ENCODE data around the gene MRGPRX2. TPM values are rescaled to one million over a fixed set of nuclear protein-coding genes. Genes with fewer than 3 reads are reported as not detected.

Gene MRGPRX2
- total RNA-seq, 2 donors from 2014 or later = not detected

DNA sequence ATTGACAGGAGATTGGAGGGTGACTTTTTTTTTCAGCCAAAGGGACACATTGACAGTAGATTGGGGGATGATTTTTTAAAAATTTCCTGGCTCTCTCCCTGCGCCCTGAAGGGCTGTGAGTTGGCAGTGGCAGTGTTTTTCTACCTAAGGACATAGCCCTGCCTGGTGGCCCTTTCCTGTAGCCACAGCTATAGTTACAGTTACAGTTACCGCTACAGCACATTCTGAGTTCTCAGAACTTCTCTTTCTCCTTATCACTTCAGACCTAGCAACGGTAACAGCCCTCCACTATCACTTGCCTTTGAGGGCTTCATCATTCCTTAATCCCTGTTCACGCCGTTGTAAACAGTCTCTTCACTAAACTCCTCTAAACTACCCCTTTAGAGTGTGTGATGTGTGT lies 684 bp downstream of the MRGPRX2 start:
- Mint-ChIP-seq H3K4me3 (no peak overlapping the region), H3K36me3 (ENCODE audit: low read depth) (no peaks in the 10 kb centered on the region), H3K27ac (peak overlapping the region; percentile 57), H3K27me3 (no peaks in the 10 kb centered on the region), H3K4me1 (peaks cover 20% of the 10 kb centered on the region)
- DNase-seq = no peak
- ATAC-seq = no peak
- no peaks in the 10 kb centered on the region for H3K9me3 ChIP-seq (ENCODE audit: control insufficient read depth, low read length, poor library complexity, severe bottlenecking)

DNA sequence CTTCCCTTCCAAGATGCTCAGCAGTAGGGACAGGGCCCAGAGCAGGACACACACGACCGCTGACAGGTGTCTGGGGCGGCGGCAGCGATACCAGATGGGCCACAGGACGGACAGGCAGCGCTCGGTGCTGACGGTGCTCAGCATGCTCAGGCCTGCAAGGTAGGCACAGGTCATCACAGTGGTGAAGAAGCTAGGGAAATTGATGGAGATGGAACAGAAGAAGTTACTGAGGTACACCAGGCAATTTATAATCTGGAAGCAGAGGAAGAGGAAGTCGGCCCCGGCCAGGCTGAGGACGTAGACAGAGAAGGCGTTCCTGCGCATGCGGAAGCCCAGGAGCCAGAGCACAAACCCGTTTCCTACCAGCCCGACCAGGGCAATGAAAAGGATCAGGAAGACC lies 4.6 kb downstream of the MRGPRX2 start:
- no peaks in the 10 kb centered on the region for H3K27me3 Mint-ChIP-seq
- ATAC-seq = no peak
- no peak overlapping the region for H3K27ac Mint-ChIP-seq
- no peak for DNase-seq
- no peak overlapping the region for H3K4me3 Mint-ChIP-seq
- no peaks in the 10 kb centered on the region for H3K9me3 ChIP-seq (ENCODE audit: control insufficient read depth, low read length, poor library complexity, severe bottlenecking)
- H3K4me1 Mint-ChIP-seq = peaks cover 13% of the 10 kb centered on the region
- no peaks in the 10 kb centered on the region for H3K36me3 Mint-ChIP-seq (ENCODE audit: low read depth)

DNA sequence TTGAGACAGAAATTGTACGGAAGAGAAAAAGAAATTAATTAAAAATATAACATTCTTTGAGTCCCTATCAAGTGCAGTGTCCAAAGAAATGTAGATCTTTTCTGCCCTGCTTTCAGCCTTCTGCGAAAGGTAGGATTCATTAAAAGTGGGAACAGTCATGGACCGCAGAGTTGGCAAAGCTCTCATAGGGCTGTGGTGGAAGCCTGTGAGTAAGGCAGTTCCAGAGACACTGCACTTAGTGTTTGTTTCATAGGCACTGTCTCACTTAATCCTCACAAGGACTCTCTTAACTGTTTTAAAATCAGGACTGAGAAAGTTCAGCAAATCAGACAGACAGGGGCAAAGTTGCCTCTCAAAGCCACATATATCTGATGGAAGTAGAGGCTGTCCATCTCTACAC lies 5.5 kb downstream of the MRGPRX2 start:
- H3K4me3 Mint-ChIP-seq = no peak overlapping the region
- no peaks in the 10 kb centered on the region for H3K27me3 Mint-ChIP-seq
- H3K36me3 Mint-ChIP-seq (ENCODE audit: low read depth) = no peaks in the 10 kb centered on the region
- peaks cover 4% of the 10 kb centered on the region for H3K4me1 Mint-ChIP-seq
- ATAC-seq (no peak), DNase-seq (no peak)
- no peak overlapping the region for H3K27ac Mint-ChIP-seq
- no peaks in the 10 kb centered on the region for H3K9me3 ChIP-seq (ENCODE audit: control insufficient read depth, low read length, poor library complexity, severe bottlenecking)

DNA sequence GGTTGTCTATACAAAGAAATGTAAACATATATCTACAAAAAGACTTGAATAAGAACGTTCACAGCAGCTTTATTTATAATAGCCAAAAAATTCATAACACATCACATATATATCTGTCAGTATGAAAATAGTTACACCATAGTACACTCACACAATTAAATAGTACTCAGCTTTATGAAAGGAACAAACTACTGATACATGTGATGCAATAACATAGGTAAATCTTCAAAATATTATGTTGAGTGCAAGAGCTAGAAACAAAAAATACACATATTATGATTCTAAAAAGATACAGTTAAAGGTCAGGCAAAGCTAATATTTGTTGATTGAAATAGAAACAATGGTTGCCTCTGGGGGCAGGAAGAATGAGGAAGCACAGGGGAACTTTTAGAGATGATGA lies 6.6 kb downstream of the MRGPRX2 start:
- DNase-seq (no peak), ATAC-seq (no peak)
- H3K27me3 Mint-ChIP-seq = no peaks in the 10 kb centered on the region
- no peak overlapping the region for H3K27ac Mint-ChIP-seq
- no peaks in the 10 kb centered on the region for H3K9me3 ChIP-seq (ENCODE audit: control insufficient read depth, low read length, poor library complexity, severe bottlenecking)
- no peaks in the 10 kb centered on the region for H3K4me1 Mint-ChIP-seq
- no peak overlapping the region for H3K4me3 Mint-ChIP-seq
- no peaks in the 10 kb centered on the region for H3K36me3 Mint-ChIP-seq (ENCODE audit: low read depth)

DNA sequence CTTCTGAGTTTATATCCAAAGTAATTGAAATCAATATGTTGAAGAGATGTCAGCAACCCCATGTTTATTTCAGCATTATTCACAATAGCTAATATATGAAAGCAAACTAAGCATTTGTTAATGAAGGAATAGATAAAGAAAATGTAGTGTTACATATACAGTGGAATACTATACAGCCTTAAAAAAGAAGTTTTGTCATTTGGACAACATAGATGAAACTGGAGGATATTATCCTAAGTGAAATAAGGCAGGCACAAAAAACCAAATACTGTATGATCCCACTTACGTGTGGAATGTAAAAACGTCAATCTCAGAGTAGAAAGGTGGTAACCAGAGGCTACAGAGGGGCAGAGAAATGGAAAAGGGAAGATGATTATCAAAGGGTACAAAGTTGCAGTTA lies 10.2 kb downstream of the MRGPRX2 start:
- DNase-seq (no peak), ATAC-seq (no peak)
- H3K4me1 Mint-ChIP-seq = no peaks in the 10 kb centered on the region
- H3K4me3 Mint-ChIP-seq = no peak overlapping the region
- no peaks in the 10 kb centered on the region for H3K9me3 ChIP-seq (ENCODE audit: control insufficient read depth, low read length, poor library complexity, severe bottlenecking)
- peaks cover 8% of the 10 kb centered on the region for H3K27me3 Mint-ChIP-seq
- H3K36me3 Mint-ChIP-seq (ENCODE audit: low read depth) = no peaks in the 10 kb centered on the region
- H3K27ac Mint-ChIP-seq = no peak overlapping the region

DNA sequence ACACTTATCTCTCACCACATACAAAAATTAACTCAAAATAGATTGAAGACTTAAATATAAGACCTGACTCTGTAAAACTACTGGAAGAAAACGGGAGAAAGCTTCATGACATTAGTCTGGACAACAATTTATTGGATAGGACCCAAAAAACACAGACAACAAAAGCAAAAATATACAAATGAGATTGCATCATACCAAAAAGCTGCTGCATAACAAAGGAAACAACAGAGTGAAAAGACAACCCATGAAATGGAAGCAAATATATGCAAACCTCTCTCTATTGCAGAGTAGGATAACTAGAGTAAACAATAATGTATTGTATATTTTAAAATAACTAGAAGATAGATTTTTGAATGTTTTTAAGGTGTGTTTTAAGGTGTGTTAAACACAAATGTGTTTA lies 11.2 kb downstream of the MRGPRX2 start:
- Mint-ChIP-seq H3K4me1 (no peaks in the 10 kb centered on the region), H3K36me3 (ENCODE audit: low read depth) (peaks cover 2% of the 10 kb centered on the region), H3K4me3 (no peak overlapping the region), H3K27me3 (peaks cover 8% of the 10 kb centered on the region), H3K27ac (no peak overlapping the region)
- DNase-seq (no peak), ATAC-seq (no peak)
- H3K9me3 ChIP-seq (ENCODE audit: control insufficient read depth, low read length, poor library complexity, severe bottlenecking) = no peaks in the 10 kb centered on the region

DNA sequence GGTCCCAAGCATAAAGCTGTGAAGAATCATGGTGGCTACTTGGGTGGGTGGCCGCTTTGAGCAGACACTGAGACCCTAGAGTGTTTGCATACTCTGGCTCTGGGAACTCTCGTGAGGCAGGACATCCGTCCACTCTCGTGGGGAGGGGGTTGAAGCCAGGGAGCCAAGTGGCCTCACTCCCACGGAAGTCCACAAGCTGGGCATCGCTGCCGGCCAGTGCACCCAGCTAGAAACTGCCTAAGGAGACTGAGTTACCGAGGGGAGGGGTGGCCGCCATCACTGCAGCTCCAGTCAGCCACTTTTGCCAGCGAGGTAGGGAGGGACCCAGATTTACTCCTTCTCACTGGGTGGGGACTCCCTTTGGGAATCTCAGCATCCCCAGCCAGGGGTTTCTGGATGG lies 20.5 kb downstream of the MRGPRX2 start:
- ATAC-seq (no peak), DNase-seq (no peak)
- no peaks in the 10 kb centered on the region for H3K9me3 ChIP-seq (ENCODE audit: control insufficient read depth, low read length, poor library complexity, severe bottlenecking)
- no peaks in the 10 kb centered on the region for H3K4me1 Mint-ChIP-seq
- H3K27ac Mint-ChIP-seq = no peak overlapping the region
- H3K36me3 Mint-ChIP-seq (ENCODE audit: low read depth) = peaks cover 4% of the 10 kb centered on the region
- H3K4me3 Mint-ChIP-seq = no peak overlapping the region
- H3K27me3 Mint-ChIP-seq = peaks cover 14% of the 10 kb centered on the region

DNA sequence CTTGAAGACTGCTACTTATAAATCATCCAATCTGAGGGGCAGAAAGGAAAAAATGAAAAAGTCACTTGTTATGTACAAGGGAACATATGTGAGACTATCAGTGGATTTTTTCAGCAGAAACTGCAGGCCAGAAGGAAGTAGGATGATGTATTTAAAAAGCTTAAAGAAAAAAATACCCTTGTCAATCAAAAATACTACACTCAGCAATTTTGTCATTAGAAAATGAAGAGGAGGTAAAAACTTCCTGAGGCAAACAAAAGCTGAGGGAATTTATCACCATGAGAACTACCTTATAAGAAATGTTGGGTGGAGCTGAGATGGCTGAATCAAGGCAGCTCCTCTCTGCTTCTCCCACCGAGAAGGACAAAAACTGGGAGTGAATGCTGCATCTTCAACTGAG lies 21.1 kb downstream of the MRGPRX2 start:
- Mint-ChIP-seq H3K27me3 (peaks cover 14% of the 10 kb centered on the region), H3K36me3 (ENCODE audit: low read depth) (peaks cover 2% of the 10 kb centered on the region), H3K4me3 (no peak overlapping the region), H3K4me1 (no peaks in the 10 kb centered on the region), H3K27ac (no peak overlapping the region)
- ATAC-seq (no peak), DNase-seq (no peak)
- H3K9me3 ChIP-seq (ENCODE audit: control insufficient read depth, low read length, poor library complexity, severe bottlenecking) = no peaks in the 10 kb centered on the region

DNA sequence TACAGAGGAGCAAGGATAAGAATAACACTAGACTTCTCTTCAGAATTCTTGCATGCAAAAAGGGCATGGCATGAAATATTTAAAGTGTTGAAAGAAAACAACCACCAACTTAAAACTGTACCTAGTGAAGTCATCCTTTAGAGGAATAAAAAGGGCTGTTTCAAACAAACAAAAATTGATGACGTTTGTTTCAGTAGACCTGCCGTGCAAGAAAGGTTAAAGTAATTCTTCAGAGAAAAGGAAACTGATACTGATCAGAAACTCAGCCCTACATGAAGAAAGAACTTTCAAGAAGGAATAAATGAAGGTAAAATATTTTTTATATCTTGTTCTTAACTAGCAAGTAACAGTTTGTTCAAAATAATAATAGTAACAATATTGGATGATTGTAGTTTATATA lies 27.5 kb downstream of the MRGPRX2 start:
- DNase-seq (no peak), ATAC-seq (no peak)
- no peaks in the 10 kb centered on the region for H3K9me3 ChIP-seq (ENCODE audit: control insufficient read depth, low read length, poor library complexity, severe bottlenecking)
- H3K27ac Mint-ChIP-seq = no peak overlapping the region
- no peaks in the 10 kb centered on the region for H3K36me3 Mint-ChIP-seq (ENCODE audit: low read depth)
- H3K4me3 Mint-ChIP-seq = no peak overlapping the region
- H3K4me1 Mint-ChIP-seq = no peaks in the 10 kb centered on the region
- H3K27me3 Mint-ChIP-seq = peaks cover 37% of the 10 kb centered on the region

DNA sequence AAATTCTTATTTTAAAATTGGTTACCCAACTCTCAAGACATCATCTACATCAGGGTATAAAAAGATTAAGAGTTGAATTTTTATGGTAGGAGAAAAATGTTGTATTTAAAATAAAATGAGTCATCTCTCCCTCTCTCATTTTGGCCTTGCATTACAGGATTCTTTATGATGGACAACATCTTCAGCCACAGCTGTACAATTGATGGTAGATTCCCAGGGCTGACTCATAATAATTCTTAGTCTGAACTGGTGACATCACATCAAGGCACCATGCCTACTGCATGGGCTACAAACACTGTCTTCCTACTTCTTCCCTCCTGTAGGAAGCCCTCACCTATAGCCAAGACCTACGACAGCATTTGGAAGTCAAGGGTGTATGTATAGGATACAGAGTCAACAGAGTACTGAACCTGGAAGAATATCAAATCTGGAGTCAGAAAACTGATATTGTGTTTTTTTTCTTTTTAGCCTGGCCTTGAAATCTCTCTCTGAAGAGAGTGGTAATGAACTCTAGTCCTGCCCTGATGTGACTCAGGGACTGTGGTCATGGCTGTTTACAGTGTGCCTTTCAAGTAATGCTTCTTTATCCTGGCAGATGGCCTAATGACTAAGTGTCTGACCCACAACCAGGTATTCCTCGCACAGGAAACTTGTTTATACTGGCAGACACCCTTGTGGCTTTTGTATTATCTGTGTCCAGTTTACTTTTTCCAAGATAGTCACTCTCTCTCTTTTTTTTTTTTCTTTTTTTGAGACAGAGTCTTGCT lies 32.5 kb downstream of the MRGPRX2 start:
- Mint-ChIP-seq H3K4me3 (no peak overlapping the region), H3K27me3 (peaks cover 59% of the 10 kb centered on the region), H3K36me3 (ENCODE audit: low read depth) (no peaks in the 10 kb centered on the region), H3K27ac (no peak overlapping the region), H3K4me1 (no peaks in the 10 kb centered on the region)
- no peaks in the 10 kb centered on the region for H3K9me3 ChIP-seq (ENCODE audit: control insufficient read depth, low read length, poor library complexity, severe bottlenecking)
- no peak for ATAC-seq
- DNase-seq = no peak

DNA sequence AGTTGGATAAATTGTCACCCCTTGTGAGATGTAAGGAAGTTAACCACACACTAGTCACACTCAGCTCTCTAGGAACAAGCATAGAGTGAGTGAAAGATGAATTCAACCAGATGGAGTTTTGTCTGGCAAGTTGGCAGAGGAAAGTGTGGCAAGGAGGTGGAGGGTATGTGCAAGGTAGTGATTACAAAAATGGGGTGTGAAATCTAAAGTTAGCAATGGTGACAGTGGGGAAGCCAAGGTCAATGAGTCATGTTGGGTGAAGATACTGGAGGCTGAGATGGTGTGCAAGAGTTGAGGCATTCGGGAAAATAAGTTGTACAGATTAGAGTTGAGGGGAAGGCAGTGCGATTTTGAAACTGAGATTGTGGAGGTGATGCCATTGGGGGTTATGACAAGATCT lies 33.7 kb downstream of the MRGPRX2 start:
- no peaks in the 10 kb centered on the region for H3K4me1 Mint-ChIP-seq
- H3K36me3 Mint-ChIP-seq (ENCODE audit: low read depth) = no peaks in the 10 kb centered on the region
- ATAC-seq (no peak), DNase-seq (no peak)
- no peaks in the 10 kb centered on the region for H3K9me3 ChIP-seq (ENCODE audit: control insufficient read depth, low read length, poor library complexity, severe bottlenecking)
- H3K27me3 Mint-ChIP-seq = peaks cover 67% of the 10 kb centered on the region
- no peak overlapping the region for H3K4me3 Mint-ChIP-seq
- no peak overlapping the region for H3K27ac Mint-ChIP-seq

DNA sequence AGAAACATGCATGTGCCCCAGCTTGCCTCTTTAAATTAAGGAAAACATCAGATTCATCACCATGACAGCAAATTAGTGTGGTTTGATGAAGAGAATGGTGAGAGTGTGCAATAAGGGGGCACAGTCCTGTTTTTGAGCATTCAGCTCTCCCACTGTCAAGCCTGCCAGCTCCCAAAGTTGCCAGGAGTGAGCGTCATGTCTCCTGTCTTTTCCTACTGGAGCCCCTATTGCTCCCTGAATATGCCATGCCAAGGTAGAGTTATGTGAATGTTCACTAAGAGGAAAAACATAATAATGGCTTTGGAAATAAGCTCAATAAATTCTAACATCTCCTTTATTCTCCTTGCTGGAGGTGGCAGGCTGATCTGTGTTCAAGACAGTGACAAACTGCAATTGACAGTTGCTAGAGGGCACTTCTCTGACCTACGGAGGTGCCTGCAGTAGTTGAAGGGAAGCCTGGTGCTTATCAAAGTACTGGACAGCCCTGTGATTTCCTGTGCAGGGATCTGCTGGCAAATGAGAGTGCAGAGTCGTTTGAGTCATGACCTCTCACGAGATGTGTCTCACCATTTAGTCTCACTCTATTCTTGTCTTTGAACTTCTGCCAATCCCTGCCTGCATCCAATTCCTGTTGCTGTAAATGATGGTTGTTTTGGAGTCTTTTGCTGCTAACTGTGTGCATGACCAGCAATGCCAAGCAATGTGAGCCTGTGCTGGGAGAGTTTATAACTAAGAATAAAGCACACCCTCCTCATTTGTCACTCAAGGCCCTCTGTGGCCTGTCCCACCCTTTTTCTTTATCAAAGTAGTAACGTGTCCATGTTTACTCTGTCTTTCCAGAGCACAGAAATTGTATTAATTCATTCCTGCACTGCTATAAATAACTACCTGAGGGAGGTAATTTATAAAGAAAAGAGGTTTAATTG lies 34.8 kb downstream of the MRGPRX2 start:
- Mint-ChIP-seq H3K36me3 (ENCODE audit: low read depth) (no peaks in the 10 kb centered on the region), H3K4me3 (no peak overlapping the region), H3K27me3 (peaks cover 69% of the 10 kb centered on the region), H3K27ac (no peak overlapping the region), H3K4me1 (no peaks in the 10 kb centered on the region)
- DNase-seq (no peak), ATAC-seq (no peak)
- no peaks in the 10 kb centered on the region for H3K9me3 ChIP-seq (ENCODE audit: control insufficient read depth, low read length, poor library complexity, severe bottlenecking)

DNA sequence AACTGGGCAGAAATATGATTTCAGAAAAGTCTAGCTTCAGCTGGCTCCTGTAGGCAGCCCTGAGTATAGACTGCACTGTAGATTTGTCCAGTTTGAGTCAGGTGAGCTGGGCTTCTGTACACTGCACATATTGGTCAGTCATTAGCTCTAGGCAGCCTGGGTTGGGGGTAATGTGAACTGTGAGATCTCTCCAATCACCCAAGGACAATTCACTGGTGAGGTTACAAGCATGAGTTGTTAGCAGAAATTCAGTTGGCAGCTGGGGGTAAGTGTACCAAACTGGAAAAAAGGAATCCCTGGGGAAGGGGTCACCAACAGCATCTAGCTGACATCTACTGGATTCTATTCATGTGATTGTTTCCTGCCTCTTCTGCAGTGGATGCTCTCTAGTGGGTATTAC lies 39.7 kb downstream of the MRGPRX2 start:
- ATAC-seq = no peak
- no peaks in the 10 kb centered on the region for H3K9me3 ChIP-seq (ENCODE audit: control insufficient read depth, low read length, poor library complexity, severe bottlenecking)
- H3K27me3 Mint-ChIP-seq = peaks cover 63% of the 10 kb centered on the region
- H3K36me3 Mint-ChIP-seq (ENCODE audit: low read depth) = no peaks in the 10 kb centered on the region
- no peak for DNase-seq
- no peak overlapping the region for H3K27ac Mint-ChIP-seq
- no peaks in the 10 kb centered on the region for H3K4me1 Mint-ChIP-seq
- H3K4me3 Mint-ChIP-seq = no peak overlapping the region
